GM12875 (cell line): ENCODE measurements around the gene CPEB4.
A peak's percentile ranks its signal among the peaks of the same experiment; 100 is the strongest.

Experiments
- H3K4me3 ChIP-seq: one replicate; pipeline ENCODE4 v1.5.1; 2011; ENCODE audit warnings: low read depth, low read length, control low read depth
- CTCF ChIP-seq: IDR thresholded peaks from 2 replicates; pipeline ENCODE4 v1.5.1; 2011; ENCODE audit warnings: low read depth, mild to moderate bottlenecking, control low read depth, inconsistent platforms, low read length, moderate library complexity, borderline replicate concordance; ENCODE audit not compliant: insufficient read depth

CPEB4 gene

GRCh38 chr5:173969167-173970049 lies 81.3 kb downstream of the CPEB4 start:
- TF ChIP-seq CTCF, result no peak
- no peak overlapping the region for H3K4me3 ChIP-seq

DNA sequence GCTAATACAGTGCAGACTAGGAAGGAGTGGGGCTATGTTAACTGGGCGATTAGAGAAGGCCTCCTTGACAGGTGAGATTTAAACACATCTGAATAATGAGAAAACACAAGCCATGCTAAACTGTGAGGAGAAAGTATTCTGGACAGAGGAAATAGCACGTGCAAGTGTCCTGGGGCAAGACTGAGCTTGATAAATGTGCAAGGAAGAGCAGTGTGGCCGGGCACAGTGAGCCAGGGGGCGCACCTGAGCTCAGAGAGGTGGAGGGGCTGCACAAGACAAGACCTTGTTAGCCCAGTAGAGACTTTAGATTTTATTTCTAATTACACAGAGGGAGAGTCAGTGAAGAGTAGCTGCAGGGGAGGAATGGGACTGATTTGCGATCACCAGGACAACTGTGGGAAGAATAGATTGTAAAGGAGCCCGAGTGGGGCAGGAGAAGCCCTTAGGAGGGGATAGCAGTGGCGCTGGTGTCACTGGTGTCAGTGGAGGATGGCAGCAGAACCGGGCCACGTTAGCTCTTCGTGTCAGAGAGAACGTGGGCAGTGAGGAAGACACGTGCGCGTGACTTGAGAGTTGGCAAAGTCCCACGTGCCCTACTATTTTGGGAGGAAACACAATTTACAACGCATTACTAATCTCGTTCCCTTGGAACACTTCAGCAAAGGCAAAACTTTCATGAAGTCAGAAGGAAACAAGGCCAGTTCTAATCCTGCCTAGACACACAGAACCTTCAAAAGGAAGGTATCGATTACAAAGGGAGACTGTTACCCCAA lies 82.9 kb downstream of the CPEB4 start:
- no peak for TF ChIP-seq CTCF
- H3K4me3 ChIP-seq, result no peak overlapping the region

DNA sequence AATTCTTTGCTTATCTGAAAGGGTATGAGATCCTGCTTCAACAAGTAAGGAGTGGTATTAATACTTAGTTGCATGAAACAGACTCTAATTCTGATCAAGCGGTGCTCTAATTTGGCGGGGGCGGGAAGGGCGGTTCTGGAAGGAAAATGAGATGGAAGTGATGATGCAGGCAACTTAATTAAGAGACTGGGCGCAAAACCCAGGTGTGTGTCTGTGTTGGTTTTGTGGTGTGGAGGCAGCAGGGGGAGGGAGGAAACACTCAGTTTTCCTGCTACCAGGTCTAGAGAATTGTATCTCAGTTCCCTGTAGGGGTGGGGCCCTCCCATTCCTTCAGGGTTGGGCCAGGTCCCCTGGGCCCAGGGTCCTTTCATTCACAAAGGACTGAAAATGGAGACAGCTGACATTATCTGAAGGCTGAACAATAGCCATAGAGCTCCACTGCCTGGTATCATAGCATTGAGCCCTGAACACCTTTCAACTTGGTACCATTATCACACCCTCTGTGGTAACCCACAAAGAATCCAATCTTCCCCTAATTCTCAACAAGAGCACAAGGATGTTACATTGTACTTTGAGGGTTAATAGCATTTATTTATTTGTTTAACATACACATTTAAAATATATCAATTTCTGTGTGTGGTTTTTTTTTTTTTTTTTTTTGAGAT lies 83.7 kb downstream of the CPEB4 start:
- TF ChIP-seq CTCF, result no peak

GRCh38 chr5:173972607-173972924 lies 84.4 kb downstream of the CPEB4 start:
- no peak for TF ChIP-seq CTCF
- peak overlapping the region; percentile 51 for H3K4me3 ChIP-seq

More for the DNA sequence above, 83.7 kb downstream of the CPEB4 start:
- no peak overlapping the region for H3K4me3 ChIP-seq

- TF ChIP-seq CTCF, result peak; percentile 82
- H3K4me3 ChIP-seq, result peak overlapping the region; percentile 51
Measured at GRCh38 chr5:173972925-173973615, 84.9 kb downstream of the CPEB4 start.

GRCh38 chr5:173973616-173973969 lies 85.4 kb downstream of the CPEB4 start:
- TF ChIP-seq CTCF, result no peak
- H3K4me3 ChIP-seq, result peak overlapping the region; percentile 51
